SU-DHL-6 (cell line): ENCODE results near the gene EEF1B2.

Experiments used
- CTCF ChIP-seq: fragments of 200-600 bp; sonication (generic); IDR thresholded peaks from one replicate; pipeline ENCODE4 v1.5.1; 2017; ENCODE audit warnings: antibody characterized with exemption, mild to moderate bottlenecking, low read length, moderate library complexity; ENCODE audit not compliant: insufficient read depth, poor library complexity, severe bottlenecking
- EZH2phosphoT487 ChIP-seq: fragments of 200-600 bp; sonication (generic), shearing (Covaris generic); conservative IDR thresholded peaks from 2 replicates; pipeline ENCODE4 v1.6.1; 2018; ENCODE audit warnings: mild to moderate bottlenecking, antibody characterized with exemption, low read length, moderate library complexity, mixed read lengths

- TF ChIP-seq CTCF = no peak
- no peak for TF ChIP-seq EZH2phosphoT487
Measured at GRCh38 chr2:206154197-206154596, 5.5 kb upstream of the EEF1B2 start.
